HepG2 (cell line): ENCODE data around the gene PCGF2. TPM values are rescaled to one million over a fixed set of nuclear protein-coding genes. Genes with fewer than 3 reads are reported as not detected.

ENCODE experiments used
- FOXK2 ChIP-seq: fragments of 450-650 bp; IDR thresholded peaks from 2 replicates; pipeline ENCODE4 v1.6.1; 2016
- HOXA5 ChIP-seq: sonication (generic); formaldehyde crosslinking; IDR thresholded peaks from 2 replicates; pipeline ENCODE4 v1.4.0; 2020; ENCODE audit warnings: missing genetic modification reagents
- IKZF1 ChIP-seq: fragments of 450-650 bp; IDR thresholded peaks from 2 replicates; pipeline ENCODE4 v1.7.1; 2016
- KMT2A ChIP-seq: sonication (generic); formaldehyde crosslinking; IDR thresholded peaks from 2 replicates; pipeline ENCODE4 v1.4.0; 2020; ENCODE audit warnings: missing genetic modification reagents
- MAFK ChIP-seq, 2 experiments: IDR thresholded peaks in 1 of 2; conservative IDR thresholded peaks in 1 of 2; 2 replicates each; pipeline ENCODE4 v1.6.1; 2011; ENCODE audit warnings: improper control_type of control experiment in 2 of 2, low read length in 2 of 2
- NCOA5 ChIP-seq: sonication (generic); formaldehyde crosslinking; IDR thresholded peaks from 2 replicates; pipeline ENCODE4 v1.4.0; 2020; ENCODE audit warnings: missing genetic modification reagents
- RARG ChIP-seq: sonication (generic); formaldehyde crosslinking; IDR thresholded peaks from 2 replicates; pipeline ENCODE4 v1.4.0; 2020; ENCODE audit warnings: low read depth, mild to moderate bottlenecking, missing genetic modification reagents
- SMAD9 ChIP-seq: sonication (generic); formaldehyde crosslinking; IDR thresholded peaks from 2 replicates; pipeline ENCODE4 v1.5.1; 2020; ENCODE audit warnings: mild to moderate bottlenecking, missing genetic modification reagents
- SRY ChIP-seq: sonication (generic); formaldehyde crosslinking; IDR thresholded peaks from 2 replicates; pipeline ENCODE4 v1.8.0; 2022; ENCODE audit warnings: mild to moderate bottlenecking, missing genetic modification reagents
- THAP11 ChIP-seq: IDR thresholded peaks from 2 replicates; pipeline ENCODE4 v1.6.1; 2016; ENCODE audit warnings: missing biosample characterization, missing genetic modification reagents
- ZMYM3 ChIP-seq: sonication (generic); formaldehyde crosslinking; IDR thresholded peaks from 2 replicates; pipeline ENCODE4 v1.5.1; 2020; ENCODE audit warnings: mild to moderate bottlenecking, missing genetic modification reagents
- ZNF510 ChIP-seq: sonication (generic); formaldehyde crosslinking; IDR thresholded peaks from 2 replicates; pipeline ENCODE4 v1.4.0; 2020; ENCODE audit warnings: low read depth, mild to moderate bottlenecking, missing genetic modification reagents
- ZNF724P ChIP-seq: sonication (generic); formaldehyde crosslinking; IDR thresholded peaks from 2 replicates; pipeline ENCODE4 v1.8.0; 2022; ENCODE audit warnings: missing genetic modification reagents, borderline replicate concordance
- polyA plus RNA-seq, 8 experiments: library from polyadenylated mRNA; depleted of rRNA in 3 of 8; stranded (reverse) in 7 of 8; unstranded in 1 of 8; fragments of >200 nt; fragmentation: Illumina TruSeq in 4 of 8; extraction: Trizol in 4 of 8; gene quantifications; 2 replicates each; pipeline versions ENCODE4 v1.2.1 to v1.2.3, GENCODE V29; 2011 to 2016; ENCODE audit warnings: low read depth in 4 of 8, missing spikeins in 1 of 8, mixed read lengths in 1 of 8; ENCODE audit not compliant: insufficient read depth in 1 of 8
- total RNA-seq, 5 experiments: library from RNA; depleted of rRNA; stranded (reverse); fragments of >200 nt; fragmentation: Illumina TruSeq; extraction: Trizol; gene quantifications; 2 replicates each; pipeline ENCODE4 v1.2.3, GENCODE V29; 2016; ENCODE audit warnings: low read depth in 1 of 5
- TF ChIP-seq, protein P1 (sequence below), 2 experiments: sonication (generic) in 1 of 2; formaldehyde crosslinking in 1 of 2; IDR thresholded peaks; 2 replicates each; pipeline versions ENCODE4 v1.4.0 to v1.6.1; 2016 to 2020; ENCODE audit warnings: borderline replicate concordance in 1 of 2, low read depth in 1 of 2, mild to moderate bottlenecking in 1 of 2, missing genetic modification reagents in 1 of 2
- TF ChIP-seq, protein P2 (sequence below): sonication (generic); formaldehyde crosslinking; IDR thresholded peaks from 2 replicates; pipeline ENCODE4 v1.5.0; 2020; ENCODE audit warnings: missing genetic modification reagents, mild to moderate bottlenecking, borderline replicate concordance
- TF ChIP-seq, protein P3 (sequence below): sonication (generic); formaldehyde crosslinking; IDR thresholded peaks from 2 replicates; pipeline ENCODE4 v1.5.1; 2020; ENCODE audit warnings: mild to moderate bottlenecking, missing genetic modification reagents, moderate library complexity
- TF ChIP-seq, protein P4 (sequence below): IDR thresholded peaks from 2 replicates; pipeline ENCODE4 v1.6.1; 2016; ENCODE audit warnings: low read depth, borderline replicate concordance
- TF ChIP-seq, protein P5 (sequence below): IDR thresholded peaks from 2 replicates; pipeline ENCODE4 v1.6.1; 2016; ENCODE audit warnings: missing biosample characterization, missing genetic modification reagents, low read depth

The PCGF2 gene
- total and polyA plus RNA-seq, 2 of the 13 experiments (the other 11 are each of a cell fraction or from before 2014, with no cell fraction given) = 11.6 to 29.4 TPM

DNA sequence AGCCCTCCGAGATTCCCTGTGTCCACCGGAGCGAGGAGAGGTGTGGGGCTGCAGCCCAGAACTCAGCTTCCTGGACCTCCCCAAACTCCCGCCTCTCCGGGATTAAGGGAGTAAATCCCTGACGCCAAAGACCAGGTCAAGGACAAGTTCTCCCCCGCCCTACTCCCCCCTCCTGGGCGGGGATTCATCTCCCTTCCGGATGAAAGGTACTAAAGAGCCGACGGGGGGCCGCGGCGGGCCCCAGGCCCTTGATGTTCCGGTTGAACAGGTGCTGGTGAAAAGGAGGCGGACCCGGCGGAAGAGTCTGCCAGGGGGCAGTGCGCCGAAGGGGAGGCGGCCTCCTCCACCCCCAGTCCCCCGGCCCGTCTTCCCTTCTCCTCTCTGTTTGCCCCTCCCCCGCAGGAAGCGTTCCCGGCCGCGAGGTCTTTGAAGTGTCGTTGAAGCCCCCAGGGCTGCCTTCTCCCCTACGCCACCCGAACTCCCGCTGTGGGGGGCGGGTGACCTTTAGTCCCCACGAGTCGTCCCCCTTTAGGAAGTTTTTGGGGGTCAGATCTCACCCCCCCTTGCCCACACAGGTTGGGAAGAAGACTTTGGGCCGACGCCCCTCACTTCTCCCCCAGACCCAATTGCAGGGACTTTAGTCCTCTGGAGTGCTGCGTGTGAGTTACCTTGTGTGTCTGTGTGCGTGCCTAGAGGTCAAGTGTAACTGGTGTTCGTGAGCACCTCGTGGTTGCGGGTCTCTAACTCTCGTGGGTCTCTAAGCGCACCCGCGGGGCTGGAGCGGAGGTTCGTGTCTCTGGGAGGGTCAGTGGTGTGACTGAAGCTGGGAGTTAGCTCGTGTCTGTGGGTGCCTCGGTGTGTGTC lies 44.2 kb downstream of the PCGF2 start (continued):
- peak; percentile 91; the same call in 1 of the 2 replicates for TF ChIP-seq KMT2A (CRISPR knock-in tag)
- TF ChIP-seq SMAD9 (CRISPR knock-in tag) = no peak
- peak; percentile 90 for TF ChIP-seq THAP11 (CRISPR knock-in tag)
- TF ChIP-seq, protein P1, sequence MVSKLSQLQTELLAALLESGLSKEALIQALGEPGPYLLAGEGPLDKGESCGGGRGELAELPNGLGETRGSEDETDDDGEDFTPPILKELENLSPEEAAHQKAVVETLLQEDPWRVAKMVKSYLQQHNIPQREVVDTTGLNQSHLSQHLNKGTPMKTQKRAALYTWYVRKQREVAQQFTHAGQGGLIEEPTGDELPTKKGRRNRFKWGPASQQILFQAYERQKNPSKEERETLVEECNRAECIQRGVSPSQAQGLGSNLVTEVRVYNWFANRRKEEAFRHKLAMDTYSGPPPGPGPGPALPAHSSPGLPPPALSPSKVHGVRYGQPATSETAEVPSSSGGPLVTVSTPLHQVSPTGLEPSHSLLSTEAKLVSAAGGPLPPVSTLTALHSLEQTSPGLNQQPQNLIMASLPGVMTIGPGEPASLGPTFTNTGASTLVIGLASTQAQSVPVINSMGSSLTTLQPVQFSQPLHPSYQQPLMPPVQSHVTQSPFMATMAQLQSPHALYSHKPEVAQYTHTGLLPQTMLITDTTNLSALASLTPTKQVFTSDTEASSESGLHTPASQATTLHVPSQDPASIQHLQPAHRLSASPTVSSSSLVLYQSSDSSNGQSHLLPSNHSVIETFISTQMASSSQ (IDR thresholded peaks at IDR 0.05; ENCODE audit: low read depth) = peak; percentile 88; the same call in 1 of the 2 replicates
- TF ChIP-seq, protein P1 (CRISPR knock-in tag; IDR thresholded peaks at IDR 0.05; ENCODE audit: borderline replicate concordance) = peak; percentile 95
- TF ChIP-seq SRY (CRISPR knock-in tag) = peak; percentile 48; the same call in 1 of the 2 replicates
- peak; percentile 94 for TF ChIP-seq ZMYM3 (CRISPR knock-in tag)
- TF ChIP-seq MAFK (conservative IDR thresholded peaks at IDR 0.05 in 1 of 2, IDR thresholded peaks at IDR 0.05 in 1 of 2; ENCODE audit: low read length in 2 of 2) = no peak
- TF ChIP-seq, protein P2, sequence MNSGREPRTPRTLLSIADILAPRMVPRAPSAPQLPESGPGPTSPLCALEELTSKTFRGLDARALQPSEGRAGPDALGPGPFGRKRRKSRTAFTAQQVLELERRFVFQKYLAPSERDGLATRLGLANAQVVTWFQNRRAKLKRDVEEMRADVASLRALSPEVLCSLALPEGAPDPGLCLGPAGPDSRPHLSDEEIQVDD = peak; percentile 64; the same call in 1 of the 2 replicates
- no peak for TF ChIP-seq NCOA5 (CRISPR knock-in tag)
- TF ChIP-seq, protein P3, sequence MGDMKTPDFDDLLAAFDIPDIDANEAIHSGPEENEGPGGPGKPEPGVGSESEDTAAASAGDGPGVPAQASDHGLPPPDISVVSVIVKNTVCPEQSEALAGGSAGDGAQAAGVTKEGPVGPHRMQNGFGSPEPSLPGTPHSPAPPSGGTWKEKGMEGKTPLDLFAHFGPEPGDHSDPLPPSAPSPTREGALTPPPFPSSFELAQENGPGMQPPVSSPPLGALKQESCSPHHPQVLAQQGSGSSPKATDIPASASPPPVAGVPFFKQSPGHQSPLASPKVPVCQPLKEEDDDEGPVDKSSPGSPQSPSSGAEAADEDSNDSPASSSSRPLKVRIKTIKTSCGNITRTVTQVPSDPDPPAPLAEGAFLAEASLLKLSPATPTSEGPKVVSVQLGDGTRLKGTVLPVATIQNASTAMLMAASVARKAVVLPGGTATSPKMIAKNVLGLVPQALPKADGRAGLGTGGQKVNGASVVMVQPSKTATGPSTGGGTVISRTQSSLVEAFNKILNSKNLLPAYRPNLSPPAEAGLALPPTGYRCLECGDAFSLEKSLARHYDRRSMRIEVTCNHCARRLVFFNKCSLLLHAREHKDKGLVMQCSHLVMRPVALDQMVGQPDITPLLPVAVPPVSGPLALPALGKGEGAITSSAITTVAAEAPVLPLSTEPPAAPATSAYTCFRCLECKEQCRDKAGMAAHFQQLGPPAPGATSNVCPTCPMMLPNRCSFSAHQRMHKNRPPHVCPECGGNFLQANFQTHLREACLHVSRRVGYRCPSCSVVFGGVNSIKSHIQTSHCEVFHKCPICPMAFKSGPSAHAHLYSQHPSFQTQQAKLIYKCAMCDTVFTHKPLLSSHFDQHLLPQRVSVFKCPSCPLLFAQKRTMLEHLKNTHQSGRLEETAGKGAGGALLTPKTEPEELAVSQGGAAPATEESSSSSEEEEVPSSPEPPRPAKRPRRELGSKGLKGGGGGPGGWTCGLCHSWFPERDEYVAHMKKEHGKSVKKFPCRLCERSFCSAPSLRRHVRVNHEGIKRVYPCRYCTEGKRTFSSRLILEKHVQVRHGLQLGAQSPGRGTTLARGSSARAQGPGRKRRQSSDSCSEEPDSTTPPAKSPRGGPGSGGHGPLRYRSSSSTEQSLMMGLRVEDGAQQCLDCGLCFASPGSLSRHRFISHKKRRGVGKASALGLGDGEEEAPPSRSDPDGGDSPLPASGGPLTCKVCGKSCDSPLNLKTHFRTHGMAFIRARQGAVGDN (CRISPR knock-in tag) = peak; percentile 90
- TF ChIP-seq IKZF1 = no peak
- peak; percentile 82; the same call in 1 of the 2 replicates for TF ChIP-seq ZNF510 (CRISPR knock-in tag)
- peak; percentile 88; the same call in 1 of the 2 replicates for TF ChIP-seq HOXA5 (CRISPR knock-in tag)
- TF ChIP-seq, protein P4, sequence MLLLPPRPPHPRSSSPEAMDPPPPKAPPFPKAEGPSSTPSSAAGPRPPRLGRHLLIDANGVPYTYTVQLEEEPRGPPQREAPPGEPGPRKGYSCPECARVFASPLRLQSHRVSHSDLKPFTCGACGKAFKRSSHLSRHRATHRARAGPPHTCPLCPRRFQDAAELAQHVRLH (CRISPR knock-in tag) = peak; percentile 99
- peak; percentile 78; the same call in 1 of the 2 replicates for TF ChIP-seq RARG (CRISPR knock-in tag)
- no peak; the same call in 1 of the 2 replicates for TF ChIP-seq ZNF724P
- TF ChIP-seq FOXK2 = no peak
- TF ChIP-seq, protein P5, sequence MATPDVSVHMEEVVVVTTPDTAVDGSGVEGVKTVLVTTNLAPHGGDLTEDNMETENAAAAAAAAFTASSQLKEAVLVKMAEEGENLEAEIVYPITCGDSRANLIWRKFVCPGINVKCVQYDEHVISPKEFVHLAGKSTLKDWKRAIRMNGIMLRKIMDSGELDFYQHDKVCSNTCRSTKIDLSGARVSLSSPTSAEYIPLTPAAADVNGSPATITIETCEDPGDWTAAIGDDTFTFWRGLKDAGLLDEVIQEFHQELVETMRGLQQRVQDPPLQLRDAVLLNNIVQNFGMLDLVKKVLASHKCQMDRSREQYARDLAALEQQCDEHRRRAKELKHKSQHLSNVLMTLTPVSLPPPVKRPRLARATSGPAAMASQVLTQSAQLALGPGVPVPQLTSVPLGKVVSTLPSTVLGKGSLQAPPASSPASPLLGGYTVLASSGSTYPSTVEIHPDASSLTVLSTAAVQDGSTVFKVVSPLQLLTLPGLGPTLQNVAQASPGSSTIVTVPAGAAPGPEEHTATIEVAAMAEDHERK (CRISPR knock-in tag) = peak; percentile 73
